Stimulated activated CD4-positive, alpha-beta T cell treated with anti-CD3 and anti-CD28 coated beads, TNF-alpha, amount 100 ng/mL, for 24 hours (primary cell): ENCODE results near the gene GLIPR2.

Experiments used
- DNase-seq, 3 experiments: peaks; one replicate each; pipeline ENCODE4 v3.0.0-alpha.2; 2020; ENCODE audit warnings: low read depth in 3 of 3

The GLIPR2 gene

GRCh38 chr9:36192196-36192595 is 55.7 kb downstream of the GLIPR2 start:
- DNase-seq = no peak

GRCh38 chr9:36193023-36193422 is 56.5 kb downstream of the GLIPR2 start:
- no peak for DNase-seq

GRCh38 chr9:36194326-36195000 is 57.9 kb downstream of the GLIPR2 start:
- DNase-seq = no peak

- no peak for DNase-seq
Measured at GRCh38 chr9:36204906-36205547, 68.5 kb downstream of the GLIPR2 start.

GRCh38 chr9:36207016-36207415 is 70.5 kb downstream of the GLIPR2 start:
- no peak for DNase-seq

GRCh38 chr9:36207546-36208012 is 71.0 kb downstream of the GLIPR2 start:
- DNase-seq = no peak

GRCh38 chr9:36208521-36209253 is 72.2 kb downstream of the GLIPR2 start:
- DNase-seq = no peak

- DNase-seq = no peak
Measured at GRCh38 chr9:36210722-36211121, 74.2 kb downstream of the GLIPR2 start.

- no peak for DNase-seq
Measured at GRCh38 chr9:36211510-36211909, 75.0 kb downstream of the GLIPR2 start.

GRCh38 chr9:36213387-36213786 is 76.9 kb downstream of the GLIPR2 start:
- DNase-seq = no peak
